Measurements from ENCODE around the gene ATP8A2.

The ATP8A2 gene

GRCh38 chr13:25886438-25887214 lies 514.9 kb downstream of the ATP8A2 start:
- DNase-seq (ENCODE audit: low read depth), result peak; percentile 31
- no peak for TF ChIP-seq CTCF (IDR thresholded peaks at IDR 0.05; ENCODE audit: low read length, missing control alignments)
- no peak overlapping the region for H3K4me3 ChIP-seq (replicated peaks; ENCODE audit: low read depth, low read length)

GRCh38 chr13:25887962-25888655 lies 516.3 kb downstream of the ATP8A2 start:
- no peak for TF ChIP-seq CTCF (IDR thresholded peaks at IDR 0.05; ENCODE audit: low read length, missing control alignments)
- no peak for DNase-seq (ENCODE audit: low read depth)
- no peak overlapping the region for H3K4me3 ChIP-seq (replicated peaks; ENCODE audit: low read depth, low read length)

DNA sequence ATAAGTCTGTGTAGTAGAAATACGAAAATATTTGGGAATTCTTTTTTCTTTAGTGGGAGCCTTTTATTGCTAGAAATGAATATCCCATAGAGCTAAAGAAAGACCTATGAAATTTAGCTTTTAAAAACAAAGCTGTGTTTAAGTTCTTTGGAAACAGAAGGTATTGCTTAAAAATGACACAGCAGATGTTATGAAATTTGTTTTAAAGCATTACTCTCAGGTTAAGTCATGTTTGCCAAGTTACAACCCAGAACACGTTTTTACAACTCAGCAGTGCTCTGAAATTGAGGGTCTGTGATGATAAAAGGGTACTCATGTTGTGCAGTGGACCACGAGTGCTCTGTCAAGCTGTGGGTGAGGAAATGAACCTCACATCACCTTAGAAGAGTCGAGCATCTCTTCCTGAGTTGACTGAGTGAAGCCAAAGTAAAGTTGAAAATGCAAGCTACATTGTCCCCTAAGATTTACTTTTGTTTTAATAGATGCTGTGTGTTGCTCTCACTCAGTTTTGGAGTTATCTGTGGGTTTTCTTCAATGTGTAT lies 519.0 kb downstream of the ATP8A2 start:
- no peak overlapping the region for H3K4me3 ChIP-seq (replicated peaks; ENCODE audit: low read depth, low read length)
- DNase-seq (ENCODE audit: low read depth), result peak; percentile 13
- TF ChIP-seq CTCF (IDR thresholded peaks at IDR 0.05; ENCODE audit: low read length, missing control alignments), result no peak

DNA sequence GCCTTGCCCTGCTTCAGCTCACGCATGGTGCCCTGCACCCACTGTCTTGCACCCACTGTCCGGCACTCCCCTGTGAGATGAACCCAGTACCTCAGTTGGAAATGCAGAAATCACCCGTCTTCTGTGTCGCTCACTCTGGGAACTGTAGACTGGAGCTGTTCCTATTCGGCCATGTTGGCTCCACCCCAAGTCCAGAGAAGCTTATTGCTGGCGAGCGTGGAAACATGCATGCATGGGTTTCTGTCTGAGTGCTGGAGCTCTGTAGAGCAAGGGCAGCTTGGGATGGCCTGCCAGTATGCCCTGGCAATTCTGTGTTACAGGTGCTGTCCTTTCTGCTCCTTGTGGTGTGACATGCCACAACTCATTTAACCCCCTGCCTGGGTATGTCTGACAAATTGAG lies 527.2 kb downstream of the ATP8A2 start:
- TF ChIP-seq CTCF (IDR thresholded peaks at IDR 0.05; ENCODE audit: low read length, missing control alignments), result no peak
- no peak for DNase-seq (ENCODE audit: low read depth)
- no peak overlapping the region for H3K4me3 ChIP-seq (replicated peaks; ENCODE audit: low read depth, low read length)

DNA sequence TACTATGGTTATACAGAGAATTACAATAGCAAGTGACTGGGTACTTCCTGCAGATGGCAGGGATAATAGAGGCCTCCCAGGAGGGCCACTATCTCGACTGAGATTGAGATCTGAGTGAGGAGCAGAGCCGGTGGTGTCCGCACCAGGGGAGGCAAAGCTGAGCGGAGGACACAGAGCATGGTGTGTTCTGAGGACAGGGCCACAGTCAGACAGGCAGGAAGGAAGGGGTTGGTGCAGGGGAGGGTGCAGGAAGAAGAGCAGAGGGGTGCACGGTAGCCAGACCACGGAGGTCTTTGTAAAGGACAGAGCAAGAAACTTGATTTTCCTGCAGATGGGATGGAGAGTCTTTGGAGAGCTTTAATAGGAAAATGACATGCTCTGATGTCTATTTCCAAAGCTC lies 527.7 kb downstream of the ATP8A2 start:
- no peak for DNase-seq (ENCODE audit: low read depth)
- TF ChIP-seq CTCF (IDR thresholded peaks at IDR 0.05; ENCODE audit: low read length, missing control alignments), result no peak
- H3K4me3 ChIP-seq (replicated peaks; ENCODE audit: low read depth, low read length), result no peak overlapping the region

DNA sequence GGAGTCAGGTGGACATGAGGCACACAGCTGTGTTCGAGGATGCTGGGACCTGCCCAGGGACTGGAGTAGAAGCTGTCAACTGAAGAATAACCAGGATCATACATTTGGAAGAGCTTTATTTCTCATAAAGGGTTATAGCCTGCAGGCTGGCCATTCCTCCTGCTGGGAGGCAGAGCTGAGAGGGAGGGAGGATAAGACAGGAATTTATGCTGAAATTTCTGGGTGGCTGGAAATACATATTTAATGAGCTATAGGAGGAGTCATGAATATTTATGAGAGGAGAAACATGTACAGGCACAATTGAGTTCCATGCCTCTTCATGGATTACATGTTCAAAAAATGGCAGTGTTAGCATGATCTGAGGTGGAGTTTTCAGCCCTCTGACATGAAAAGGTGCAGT lies 528.2 kb downstream of the ATP8A2 start:
- TF ChIP-seq CTCF (IDR thresholded peaks at IDR 0.05; ENCODE audit: low read length, missing control alignments), result no peak
- DNase-seq (ENCODE audit: low read depth), result no peak
- H3K4me3 ChIP-seq (replicated peaks; ENCODE audit: low read depth, low read length), result no peak overlapping the region
